ENCODE data around the gene CACNA1B. TPM values are rescaled to one million over a fixed set of nuclear protein-coding genes. Genes with fewer than 3 reads are reported as not detected.

CACNA1B gene
- total RNA-seq, 6 experiments from 2014 or later, result not detected

DNA sequence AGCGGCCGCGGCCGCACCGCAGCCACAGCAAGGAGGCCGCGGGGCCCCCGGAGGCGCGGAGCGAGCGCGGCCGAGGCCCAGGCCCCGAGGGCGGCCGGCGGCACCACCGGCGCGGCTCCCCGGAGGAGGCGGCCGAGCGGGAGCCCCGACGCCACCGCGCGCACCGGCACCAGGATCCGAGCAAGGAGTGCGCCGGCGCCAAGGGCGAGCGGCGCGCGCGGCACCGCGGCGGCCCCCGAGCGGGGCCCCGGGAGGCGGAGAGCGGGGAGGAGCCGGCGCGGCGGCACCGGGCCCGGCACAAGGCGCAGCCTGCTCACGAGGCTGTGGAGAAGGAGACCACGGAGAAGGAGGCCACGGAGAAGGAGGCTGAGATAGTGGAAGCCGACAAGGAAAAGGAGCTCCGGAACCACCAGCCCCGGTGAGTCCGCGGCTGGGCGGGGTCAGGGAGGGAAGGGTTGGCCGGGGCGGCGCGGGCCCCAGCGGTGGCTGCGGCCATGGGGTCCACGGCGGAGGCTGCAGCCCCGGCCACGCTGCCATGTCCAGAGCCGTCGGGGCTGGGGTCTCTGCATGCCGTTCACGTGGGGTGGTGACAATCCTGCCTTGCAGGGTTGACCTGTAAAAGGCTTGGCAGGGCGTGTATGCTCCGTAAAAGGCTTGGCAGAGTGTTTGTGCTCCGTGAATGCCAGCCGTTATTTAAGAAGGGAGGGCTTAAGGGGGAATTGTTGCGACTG, 146.0 kb downstream of the CACNA1B start:
- Mint-ChIP-seq H3K4me1 (ENCODE audit: low read depth) (no peaks in the 10 kb centered on the region), H3K27ac (no peak overlapping the region), H3K9me3 (peaks cover 11% of the 10 kb centered on the region; the same call in 1 of the 2 replicates), H3K4me3 (no peak overlapping the region), H3K27me3 (ENCODE audit: insufficient read depth) (no peaks in the 10 kb centered on the region), H3K36me3 (ENCODE audit: low read depth) (no peaks in the 10 kb centered on the region)
- TF ChIP-seq CTCF (IDR thresholded peaks at IDR 0.05), result no peak
- DNase-seq, result no peak

- Mint-ChIP-seq H3K27ac (no peak overlapping the region), H3K4me3 (no peak overlapping the region), H3K9me3 (peaks cover 11% of the 10 kb centered on the region; the same call in 1 of the 2 replicates), H3K4me1 (ENCODE audit: low read depth) (no peaks in the 10 kb centered on the region), H3K27me3 (ENCODE audit: insufficient read depth) (no peaks in the 10 kb centered on the region; the same call in 1 of the 2 replicates), H3K36me3 (ENCODE audit: low read depth) (no peaks in the 10 kb centered on the region)
- TF ChIP-seq CTCF (IDR thresholded peaks at IDR 0.05), result no peak
- DNase-seq, result no peak
These were observed 146.5 kb downstream of the CACNA1B start for GRCh38 chr9:138024131-138024530.

- Mint-ChIP-seq H3K9me3 (peaks cover 11% of the 10 kb centered on the region; the same call in 1 of the 2 replicates), H3K4me3 (no peak overlapping the region), H3K27ac (no peak overlapping the region), H3K36me3 (ENCODE audit: low read depth) (no peaks in the 10 kb centered on the region), H3K4me1 (ENCODE audit: low read depth) (no peaks in the 10 kb centered on the region), H3K27me3 (ENCODE audit: insufficient read depth) (peaks cover 2% of the 10 kb centered on the region)
- TF ChIP-seq CTCF (IDR thresholded peaks at IDR 0.05), result no peak
- DNase-seq, result no peak
These were observed 147.3 kb downstream of the CACNA1B start for GRCh38 chr9:138024831-138025291.

DNA sequence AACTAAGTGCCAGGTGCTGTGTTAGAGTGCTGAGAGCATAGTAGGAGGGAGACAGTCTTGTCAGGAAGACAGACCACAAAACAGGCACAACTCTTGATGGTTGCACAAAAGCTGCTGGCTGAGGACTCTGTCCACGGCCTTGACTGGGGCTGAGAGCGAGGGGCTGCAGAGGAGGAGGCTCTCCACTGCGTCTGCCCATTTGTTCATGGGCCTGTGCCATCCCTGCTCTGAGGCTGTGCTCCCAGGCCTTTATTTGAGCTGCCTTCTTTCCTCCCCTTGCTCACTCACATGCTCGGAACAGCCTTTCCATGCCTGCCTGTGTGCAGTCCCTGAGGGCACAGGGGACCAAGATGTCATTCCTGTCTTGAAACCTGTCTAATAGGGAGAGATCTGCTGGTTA, 147.8 kb downstream of the CACNA1B start:
- no peak for TF ChIP-seq CTCF (IDR thresholded peaks at IDR 0.05)
- Mint-ChIP-seq H3K9me3 (peaks cover 11% of the 10 kb centered on the region; the same call in 1 of the 2 replicates), H3K4me3 (no peak overlapping the region), H3K4me1 (ENCODE audit: low read depth) (no peaks in the 10 kb centered on the region), H3K27me3 (ENCODE audit: insufficient read depth) (peaks cover 2% of the 10 kb centered on the region), H3K36me3 (ENCODE audit: low read depth) (no peaks in the 10 kb centered on the region), H3K27ac (no peak overlapping the region)
- no peak for DNase-seq

DNA sequence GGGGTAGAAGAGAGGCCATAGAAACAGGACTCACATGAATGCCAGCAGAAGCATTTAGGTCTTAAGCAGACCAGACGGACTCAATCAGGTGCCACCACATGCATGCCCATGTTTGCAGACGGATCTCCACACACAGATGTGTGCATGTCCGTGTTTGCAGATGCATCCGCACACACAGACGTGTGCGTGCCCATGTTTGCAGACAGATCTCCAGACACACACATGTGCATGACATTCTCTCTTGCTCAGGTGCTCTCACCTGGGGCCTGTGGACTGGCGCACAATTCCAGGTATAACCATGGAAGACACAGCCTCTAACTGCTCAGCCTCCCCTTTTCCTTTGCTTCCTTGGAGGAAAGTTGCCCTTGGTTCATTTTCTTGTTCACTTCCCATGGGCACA, 148.3 kb downstream of the CACNA1B start:
- Mint-ChIP-seq H3K9me3 (peaks cover 11% of the 10 kb centered on the region; the same call in 1 of the 2 replicates), H3K4me3 (no peak overlapping the region), H3K27me3 (ENCODE audit: insufficient read depth) (peaks cover 2% of the 10 kb centered on the region), H3K36me3 (ENCODE audit: low read depth) (no peaks in the 10 kb centered on the region), H3K4me1 (ENCODE audit: low read depth) (no peaks in the 10 kb centered on the region), H3K27ac (no peak overlapping the region)
- no peak for TF ChIP-seq CTCF (IDR thresholded peaks at IDR 0.05)
- no peak for DNase-seq

Measured in HFFc6 (cell line).